ENCODE results near the gene ANXA5. TPM values are rescaled to one million over a fixed set of nuclear protein-coding genes. Genes with fewer than 3 reads are reported as not detected.

Gene ANXA5
- 879 and 1,015 TPM in 2 replicates for total RNA-seq

GRCh38 chr4:121696581-121697461 is at the start of gene ANXA5:
Gene ANXA5 (minus strand): TSS chr4:121696980. CDS start chr4:121696589, 391 bp downstream.

Other genes starting within 250 kb of the ANXA5 start
- 5.4 and 11.2 TPM in 2 replicates for gene SMIM43, start 68.2 kb upstream of the ANXA5 start, total RNA-seq
- 20.2 and 24.0 TPM in 2 replicates for gene EXOSC9, start 104.3 kb upstream of the ANXA5 start, total RNA-seq
- 5.3 and 6.2 TPM in 2 replicates for gene CCNA2, start 126.9 kb upstream of the ANXA5 start, total RNA-seq
- 20.1 and 20.3 TPM in 2 replicates for gene BBS7, start 173.5 kb upstream of the ANXA5 start, total RNA-seq